ENCODE results near the gene SEZ6L2. TPM values are rescaled to one million over a fixed set of nuclear protein-coding genes. Genes with fewer than 3 reads are reported as not detected.

SEZ6L2 gene
- total RNA-seq, 1 experiment from 2014 or later = 70.7 TPM

GRCh38 chr16:29913514-29913913 is 14.2 kb upstream of the SEZ6L2 start:
- Histone ChIP-seq H3K27me3 (ENCODE audit: control insufficient read depth, insufficient read depth, low read length) (no peaks in the 10 kb centered on the region), H3K4me1 (ENCODE audit: control insufficient read depth, insufficient read depth, low read length) (no peaks in the 10 kb centered on the region), H3K36me3 (ENCODE audit: control insufficient read depth, insufficient read depth, low read length) (peaks cover 3% of the 10 kb centered on the region; the same call in 1 of the 2 replicates), H3K4me3 (ENCODE audit: low read depth in 2 of 2, low read length in 2 of 2) (no peak overlapping the region), H3K27ac (ENCODE audit: low read length) (no peak overlapping the region), H3K9me3 (ENCODE audit: control insufficient read depth, insufficient read depth, low read depth, low read length) (no peaks in the 10 kb centered on the region)
- in situ Hi-C loops (cut with HindIII; ENCODE audit: low pct_unique_long_range_greater_than_20kb, low sequenced_read_pairs) = no loop called here
- CTCF ChIA-PET = no interaction called here
- ATAC-seq (no peak), DNase-seq (ENCODE audit: low read depth, low spot score) (no peak)
- TF ChIP-seq, protein P1, sequence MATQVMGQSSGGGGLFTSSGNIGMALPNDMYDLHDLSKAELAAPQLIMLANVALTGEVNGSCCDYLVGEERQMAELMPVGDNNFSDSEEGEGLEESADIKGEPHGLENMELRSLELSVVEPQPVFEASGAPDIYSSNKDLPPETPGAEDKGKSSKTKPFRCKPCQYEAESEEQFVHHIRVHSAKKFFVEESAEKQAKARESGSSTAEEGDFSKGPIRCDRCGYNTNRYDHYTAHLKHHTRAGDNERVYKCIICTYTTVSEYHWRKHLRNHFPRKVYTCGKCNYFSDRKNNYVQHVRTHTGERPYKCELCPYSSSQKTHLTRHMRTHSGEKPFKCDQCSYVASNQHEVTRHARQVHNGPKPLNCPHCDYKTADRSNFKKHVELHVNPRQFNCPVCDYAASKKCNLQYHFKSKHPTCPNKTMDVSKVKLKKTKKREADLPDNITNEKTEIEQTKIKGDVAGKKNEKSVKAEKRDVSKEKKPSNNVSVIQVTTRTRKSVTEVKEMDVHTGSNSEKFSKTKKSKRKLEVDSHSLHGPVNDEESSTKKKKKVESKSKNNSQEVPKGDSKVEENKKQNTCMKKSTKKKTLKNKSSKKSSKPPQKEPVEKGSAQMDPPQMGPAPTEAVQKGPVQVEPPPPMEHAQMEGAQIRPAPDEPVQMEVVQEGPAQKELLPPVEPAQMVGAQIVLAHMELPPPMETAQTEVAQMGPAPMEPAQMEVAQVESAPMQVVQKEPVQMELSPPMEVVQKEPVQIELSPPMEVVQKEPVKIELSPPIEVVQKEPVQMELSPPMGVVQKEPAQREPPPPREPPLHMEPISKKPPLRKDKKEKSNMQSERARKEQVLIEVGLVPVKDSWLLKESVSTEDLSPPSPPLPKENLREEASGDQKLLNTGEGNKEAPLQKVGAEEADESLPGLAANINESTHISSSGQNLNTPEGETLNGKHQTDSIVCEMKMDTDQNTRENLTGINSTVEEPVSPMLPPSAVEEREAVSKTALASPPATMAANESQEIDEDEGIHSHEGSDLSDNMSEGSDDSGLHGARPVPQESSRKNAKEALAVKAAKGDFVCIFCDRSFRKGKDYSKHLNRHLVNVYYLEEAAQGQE (IDR thresholded peaks at IDR 0.05; ENCODE audit: insufficient read depth in 1 of 2, low read depth in 2 of 2, low read length in 1 of 2) = no peak
- TF ChIP-seq TCF7L2 (IDR thresholded peaks at IDR 0.05; ENCODE audit: low read depth, low read length) (no peak), SIN3A (IDR thresholded peaks at IDR 0.05; ENCODE audit: borderline replicate concordance, insufficient read depth, low read depth, low read length) (no peak), CTCF (IDR thresholded peaks at IDR 0.05) (no peak), POLR2AphosphoS5 (IDR thresholded peaks at IDR 0.05; ENCODE audit: low read depth, low read length) (no peak)
- POLR2A ChIA-PET = interaction anchor here (0.7 kb wide), 1 partner anchor 13 kb away, joined by 8 read pairs; the partner anchor contains the start of gene ASPHD1
- intact Hi-C loops (cut with micrococcal nuclease; ENCODE audit: unreplicated experiment) = loop anchor here (10.0 kb wide), 1 partner anchor 111 kb away; the partner anchor contains the start of gene C16orf92
- no TSS peak for BruUV-seq (replicated peaks)

GRCh38 chr16:29912087-29912486 is 12.7 kb upstream of the SEZ6L2 start:
- no TSS peak for BruUV-seq (replicated peaks)
- DNase-seq (ENCODE audit: low read depth, low spot score) (no peak), ATAC-seq (peak; percentile 7; the same call in 1 of the 2 replicates)
- Histone ChIP-seq H3K27ac (ENCODE audit: low read length) (no peak overlapping the region), H3K9me3 (ENCODE audit: control insufficient read depth, insufficient read depth, low read depth, low read length) (no peaks in the 10 kb centered on the region), H3K4me1 (ENCODE audit: control insufficient read depth, insufficient read depth, low read length) (no peaks in the 10 kb centered on the region), H3K4me3 (ENCODE audit: low read depth in 2 of 2, low read length in 2 of 2) (no peak overlapping the region), H3K36me3 (ENCODE audit: control insufficient read depth, insufficient read depth, low read length) (no peaks in the 10 kb centered on the region), H3K27me3 (ENCODE audit: control insufficient read depth, insufficient read depth, low read length) (no peaks in the 10 kb centered on the region)
- in situ Hi-C loops (cut with HindIII; ENCODE audit: low pct_unique_long_range_greater_than_20kb, low sequenced_read_pairs) = no loop called here
- TF ChIP-seq POLR2AphosphoS5 (IDR thresholded peaks at IDR 0.05; ENCODE audit: low read depth, low read length) (0 out of 2 replicates have a peak, but pooled peaks have one; percentile 17), CTCF (IDR thresholded peaks at IDR 0.05) (no peak; the same call in 1 of the 2 replicates), TCF7L2 (IDR thresholded peaks at IDR 0.05; ENCODE audit: low read depth, low read length) (no peak), SIN3A (IDR thresholded peaks at IDR 0.05; ENCODE audit: borderline replicate concordance, insufficient read depth, low read depth, low read length) (no peak)
- TF ChIP-seq, protein P1 (IDR thresholded peaks at IDR 0.05; ENCODE audit: insufficient read depth in 1 of 2, low read depth in 2 of 2, low read length in 1 of 2) = no peak
- ChIA-PET CTCF (no interaction called here), POLR2A (no interaction called here)
- intact Hi-C loops (cut with micrococcal nuclease; ENCODE audit: unreplicated experiment) = loop anchor here (10.0 kb wide), 1 partner anchor 113 kb away; the partner anchor contains the start of gene C16orf92
